ENCODE measurements around the gene EPN1.

The EPN1 gene

GRCh38 chr19:55676889-55677505 lies 2.0 kb downstream of the EPN1 start:
- H3K14ac ChIP-seq (ENCODE audit: low read length in 2 of 2) = no peak overlapping the region
- H3K27ac ChIP-seq (ENCODE audit: low read length, poor library complexity, severe bottlenecking) = no peak overlapping the region
- no peak overlapping the region for H2BK12ac ChIP-seq (ENCODE audit: low read length in 2 of 2)
- no peak overlapping the region for H2AFZ ChIP-seq (ENCODE audit: low read depth, low read length)
- H3K79me1 ChIP-seq (replicated peaks; ENCODE audit: low read length, poor library complexity, severe bottlenecking) = peaks cover 2% of the 10 kb centered on the region
- H3K9ac ChIP-seq (ENCODE audit: low read length) = peak overlapping the region; percentile 97
- H3K4me1 ChIP-seq (ENCODE audit: control insufficient read depth, insufficient read depth, low read depth, low read length) = peaks cover 48% of the 10 kb centered on the region
- peak overlapping the region; percentile 35 for H3K4me2 ChIP-seq (ENCODE audit: low read length, poor library complexity, severe bottlenecking)
- H3K36me3 ChIP-seq (ENCODE audit: control insufficient read depth in 1 of 2, insufficient read depth in 2 of 2, low read depth in 1 of 2, low read length in 2 of 2) = peaks cover 50 to 59% of the 10 kb centered on the region in 2 experiments
- no peak overlapping the region for H2BK5ac ChIP-seq (ENCODE audit: low read depth, low read length, poor library complexity, severe bottlenecking)
- peak overlapping the region in 1 of 2 experiments; percentile 96 for H3K4me3 ChIP-seq (ENCODE audit: insufficient read depth in 1 of 2, low read depth in 1 of 2, low read length in 2 of 2)
- peak overlapping the region in 1 of 2 experiments; percentile 10 for H3K23ac ChIP-seq (ENCODE audit: low read length in 2 of 2)
- peak overlapping the region; percentile 20 for H4K8ac ChIP-seq (ENCODE audit: low read length)
- H2AK5ac ChIP-seq (ENCODE audit: low read length, severe bottlenecking) = peak overlapping the region; percentile 21
- no peak overlapping the region for H2BK120ac ChIP-seq (ENCODE audit: low read depth, low read length)
- H2BK15ac ChIP-seq (ENCODE audit: low read depth, poor library complexity, severe bottlenecking) = no peak overlapping the region
- H3K18ac ChIP-seq (ENCODE audit: low read depth in 1 of 2, low read length in 2 of 2) = no peak overlapping the region
- no peak for DNase-seq
- no peak overlapping the region for H3K4ac ChIP-seq (ENCODE audit: low read depth in 1 of 2, low read length in 2 of 2)
- no peaks in the 10 kb centered on the region for H3K27me3 ChIP-seq (ENCODE audit: control insufficient read depth in 1 of 2, insufficient read depth in 1 of 2, low read length in 2 of 2)
- no peak overlapping the region for H4K91ac ChIP-seq (ENCODE audit: low read length)
- 92% methylated on average over 7 of the region's 7 CpGs for WGBS
- H3K9me3 ChIP-seq (ENCODE audit: control insufficient read depth, low read length) = no peaks in the 10 kb centered on the region

- H3K4me2 ChIP-seq (ENCODE audit: low read length, poor library complexity, severe bottlenecking) = no peak overlapping the region
- H4K8ac ChIP-seq (ENCODE audit: low read length) = no peak overlapping the region
- no peak overlapping the region for H3K4ac ChIP-seq (ENCODE audit: low read depth in 1 of 2, low read length in 2 of 2)
- H3K27me3 ChIP-seq (ENCODE audit: control insufficient read depth in 1 of 2, insufficient read depth in 1 of 2, low read length in 2 of 2) = no peaks in the 10 kb centered on the region
- DNase-seq = no peak
- peaks cover 51% of the 10 kb centered on the region for H3K4me1 ChIP-seq (ENCODE audit: control insufficient read depth, insufficient read depth, low read depth, low read length)
- H3K79me1 ChIP-seq (replicated peaks; ENCODE audit: low read length, poor library complexity, severe bottlenecking) = peaks cover 2% of the 10 kb centered on the region
- no peak overlapping the region for H2BK120ac ChIP-seq (ENCODE audit: low read depth, low read length)
- H3K23ac ChIP-seq (ENCODE audit: low read length in 2 of 2) = no peak overlapping the region
- no peak overlapping the region for H3K27ac ChIP-seq (ENCODE audit: low read length, poor library complexity, severe bottlenecking)
- H4K91ac ChIP-seq (ENCODE audit: low read length) = no peak overlapping the region
- H3K9ac ChIP-seq (ENCODE audit: low read length) = peak overlapping the region; percentile 97
- no peak overlapping the region for H2AFZ ChIP-seq (ENCODE audit: low read depth, low read length)
- no peak overlapping the region for H2BK12ac ChIP-seq (ENCODE audit: low read length in 2 of 2)
- H2AK5ac ChIP-seq (ENCODE audit: low read length, severe bottlenecking) = no peak overlapping the region
- H3K9me3 ChIP-seq (ENCODE audit: control insufficient read depth, low read length) = no peaks in the 10 kb centered on the region
- WGBS = 64% methylated on average over 6 of the region's 6 CpGs
- H3K14ac ChIP-seq (ENCODE audit: low read length in 2 of 2) = no peak overlapping the region
- H2BK5ac ChIP-seq (ENCODE audit: low read depth, low read length, poor library complexity, severe bottlenecking) = no peak overlapping the region
- peaks cover 54 to 62% of the 10 kb centered on the region in 2 experiments for H3K36me3 ChIP-seq (ENCODE audit: control insufficient read depth in 1 of 2, insufficient read depth in 2 of 2, low read depth in 1 of 2, low read length in 2 of 2)
- H3K4me3 ChIP-seq (ENCODE audit: insufficient read depth in 1 of 2, low read depth in 1 of 2, low read length in 2 of 2) = peak overlapping the region in 1 of 2 experiments; percentile 96
- no peak overlapping the region for H3K18ac ChIP-seq (ENCODE audit: low read depth in 1 of 2, low read length in 2 of 2)
- H2BK15ac ChIP-seq (ENCODE audit: low read depth, poor library complexity, severe bottlenecking) = no peak overlapping the region
These were observed 2.6 kb downstream of the EPN1 start for GRCh38 chr19:55677572-55678028.

- peak overlapping the region; percentile 43 for H4K91ac ChIP-seq (ENCODE audit: low read length)
- no peak overlapping the region for H2BK15ac ChIP-seq (ENCODE audit: low read depth, poor library complexity, severe bottlenecking)
- no peak overlapping the region for H3K18ac ChIP-seq (ENCODE audit: low read depth in 1 of 2, low read length in 2 of 2)
- H3K9me3 ChIP-seq (ENCODE audit: control insufficient read depth, low read length) = no peaks in the 10 kb centered on the region
- H3K36me3 ChIP-seq (ENCODE audit: control insufficient read depth in 1 of 2, insufficient read depth in 2 of 2, low read depth in 1 of 2, low read length in 2 of 2) = peaks cover 54 to 62% of the 10 kb centered on the region in 2 experiments
- H3K27me3 ChIP-seq (ENCODE audit: control insufficient read depth in 1 of 2, insufficient read depth in 1 of 2, low read length in 2 of 2) = no peaks in the 10 kb centered on the region
- H3K4ac ChIP-seq (ENCODE audit: low read depth in 1 of 2, low read length in 2 of 2) = no peak overlapping the region
- H3K14ac ChIP-seq (ENCODE audit: low read length in 2 of 2) = no peak overlapping the region
- H2BK120ac ChIP-seq (ENCODE audit: low read depth, low read length) = no peak overlapping the region
- no peak overlapping the region for H3K23ac ChIP-seq (ENCODE audit: low read length in 2 of 2)
- H3K27ac ChIP-seq (ENCODE audit: low read length, poor library complexity, severe bottlenecking) = no peak overlapping the region
- peak overlapping the region; percentile 97 for H3K9ac ChIP-seq (ENCODE audit: low read length)
- no peak for DNase-seq
- H3K79me1 ChIP-seq (replicated peaks; ENCODE audit: low read length, poor library complexity, severe bottlenecking) = peaks cover 2% of the 10 kb centered on the region
- H3K4me2 ChIP-seq (ENCODE audit: low read length, poor library complexity, severe bottlenecking) = no peak overlapping the region
- H2BK12ac ChIP-seq (ENCODE audit: low read length in 2 of 2) = no peak overlapping the region
- WGBS = 97% methylated on average over 21 of the region's 21 CpGs
- peaks cover 51% of the 10 kb centered on the region for H3K4me1 ChIP-seq (ENCODE audit: control insufficient read depth, insufficient read depth, low read depth, low read length)
- H2AFZ ChIP-seq (ENCODE audit: low read depth, low read length) = no peak overlapping the region
- H2AK5ac ChIP-seq (ENCODE audit: low read length, severe bottlenecking) = no peak overlapping the region
- H3K4me3 ChIP-seq (ENCODE audit: insufficient read depth in 1 of 2, low read depth in 1 of 2, low read length in 2 of 2) = no peak overlapping the region
- H2BK5ac ChIP-seq (ENCODE audit: low read depth, low read length, poor library complexity, severe bottlenecking) = no peak overlapping the region
- no peak overlapping the region for H4K8ac ChIP-seq (ENCODE audit: low read length)
These were observed 3.2 kb downstream of the EPN1 start for GRCh38 chr19:55678121-55678671.

GRCh38 chr19:55679343-55680257 lies 4.6 kb downstream of the EPN1 start:
- no peak overlapping the region for H2AFZ ChIP-seq (ENCODE audit: low read depth, low read length)
- no peak overlapping the region for H3K14ac ChIP-seq (ENCODE audit: low read length in 2 of 2)
- no peak overlapping the region for H3K27ac ChIP-seq (ENCODE audit: low read length, poor library complexity, severe bottlenecking)
- peaks cover 4% of the 10 kb centered on the region for H3K79me1 ChIP-seq (replicated peaks; ENCODE audit: low read length, poor library complexity, severe bottlenecking)
- peaks cover 49% of the 10 kb centered on the region for H3K4me1 ChIP-seq (ENCODE audit: control insufficient read depth, insufficient read depth, low read depth, low read length)
- H4K91ac ChIP-seq (ENCODE audit: low read length) = no peak overlapping the region
- H3K4me3 ChIP-seq (ENCODE audit: insufficient read depth in 1 of 2, low read depth in 1 of 2, low read length in 2 of 2) = no peak overlapping the region
- no peaks in the 10 kb centered on the region for H3K9me3 ChIP-seq (ENCODE audit: control insufficient read depth, low read length)
- no peak overlapping the region for H3K4me2 ChIP-seq (ENCODE audit: low read length, poor library complexity, severe bottlenecking)
- 79% methylated on average over 24 of the region's 24 CpGs for WGBS
- DNase-seq = no peak
- no peak overlapping the region for H2AK5ac ChIP-seq (ENCODE audit: low read length, severe bottlenecking)
- H3K9ac ChIP-seq (ENCODE audit: low read length) = no peak overlapping the region
- no peak overlapping the region for H3K4ac ChIP-seq (ENCODE audit: low read depth in 1 of 2, low read length in 2 of 2)
- no peaks in the 10 kb centered on the region for H3K27me3 ChIP-seq (ENCODE audit: control insufficient read depth in 1 of 2, insufficient read depth in 1 of 2, low read length in 2 of 2)
- no peak overlapping the region for H2BK5ac ChIP-seq (ENCODE audit: low read depth, low read length, poor library complexity, severe bottlenecking)
- H4K8ac ChIP-seq (ENCODE audit: low read length) = no peak overlapping the region
- H3K23ac ChIP-seq (ENCODE audit: low read length in 2 of 2) = no peak overlapping the region
- H2BK12ac ChIP-seq (ENCODE audit: low read length in 2 of 2) = no peak overlapping the region
- peaks cover 56 to 67% of the 10 kb centered on the region in 2 experiments for H3K36me3 ChIP-seq (ENCODE audit: control insufficient read depth in 1 of 2, insufficient read depth in 2 of 2, low read depth in 1 of 2, low read length in 2 of 2)
- no peak overlapping the region for H2BK15ac ChIP-seq (ENCODE audit: low read depth, poor library complexity, severe bottlenecking)
- no peak overlapping the region for H3K18ac ChIP-seq (ENCODE audit: low read depth in 1 of 2, low read length in 2 of 2)
- H2BK120ac ChIP-seq (ENCODE audit: low read depth, low read length) = no peak overlapping the region

All from mesenchymal stem cell (in vitro differentiated cells and primary cell).